ENCODE data around the gene LASP1. TPM values are rescaled to one million over a fixed set of nuclear protein-coding genes. Genes with fewer than 3 reads are reported as not detected.

LASP1 gene
- total RNA-seq, 1 donor from 2014 or later = 69.0 TPM

DNA sequence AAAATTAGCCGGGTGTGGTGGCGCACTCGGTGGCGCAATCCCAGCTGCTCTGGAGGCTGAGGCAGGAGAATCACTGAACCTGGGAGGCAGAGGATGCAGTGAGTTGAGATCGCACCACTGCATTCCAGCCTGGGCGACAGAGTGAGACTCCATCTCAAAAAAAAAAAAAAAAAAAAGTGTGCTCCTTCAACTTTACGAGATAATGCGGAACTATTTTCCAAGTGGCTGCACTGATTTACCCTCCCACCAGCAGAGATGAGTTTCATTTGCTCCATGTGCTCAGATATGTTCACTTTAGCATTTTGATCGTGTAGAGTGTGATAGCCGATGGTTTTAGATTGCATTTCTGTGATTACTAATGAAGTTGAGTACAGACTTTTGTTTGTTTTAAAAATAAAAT is 35.5 kb downstream of the LASP1 start:
- no peak for DNase-seq (ENCODE audit: extremely low spot score in 2 of 2)
- Histone ChIP-seq H3K4me1 (peaks cover 64% of the 10 kb centered on the region), H3K9me3 (no peaks in the 10 kb centered on the region), H3K36me3 (no peaks in the 10 kb centered on the region), H3K27me3 (no peaks in the 10 kb centered on the region), H3K4me3 (no peak overlapping the region), H3K27ac (no peak overlapping the region)
- intact Hi-C loops (cut with DNase I) = no loop called here
- no peak for TF ChIP-seq POLR2AphosphoS5 (IDR thresholded peaks at IDR 0.05; ENCODE audit: insufficient read depth in 1 of 2, low read depth in 1 of 2)
- TF ChIP-seq, protein P1, sequence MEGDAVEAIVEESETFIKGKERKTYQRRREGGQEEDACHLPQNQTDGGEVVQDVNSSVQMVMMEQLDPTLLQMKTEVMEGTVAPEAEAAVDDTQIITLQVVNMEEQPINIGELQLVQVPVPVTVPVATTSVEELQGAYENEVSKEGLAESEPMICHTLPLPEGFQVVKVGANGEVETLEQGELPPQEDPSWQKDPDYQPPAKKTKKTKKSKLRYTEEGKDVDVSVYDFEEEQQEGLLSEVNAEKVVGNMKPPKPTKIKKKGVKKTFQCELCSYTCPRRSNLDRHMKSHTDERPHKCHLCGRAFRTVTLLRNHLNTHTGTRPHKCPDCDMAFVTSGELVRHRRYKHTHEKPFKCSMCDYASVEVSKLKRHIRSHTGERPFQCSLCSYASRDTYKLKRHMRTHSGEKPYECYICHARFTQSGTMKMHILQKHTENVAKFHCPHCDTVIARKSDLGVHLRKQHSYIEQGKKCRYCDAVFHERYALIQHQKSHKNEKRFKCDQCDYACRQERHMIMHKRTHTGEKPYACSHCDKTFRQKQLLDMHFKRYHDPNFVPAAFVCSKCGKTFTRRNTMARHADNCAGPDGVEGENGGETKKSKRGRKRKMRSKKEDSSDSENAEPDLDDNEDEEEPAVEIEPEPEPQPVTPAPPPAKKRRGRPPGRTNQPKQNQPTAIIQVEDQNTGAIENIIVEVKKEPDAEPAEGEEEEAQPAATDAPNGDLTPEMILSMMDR (IDR thresholded peaks at IDR 0.05) = no peak
- no peak for TF ChIP-seq POLR2A (IDR thresholded peaks at IDR 0.05)

DNA sequence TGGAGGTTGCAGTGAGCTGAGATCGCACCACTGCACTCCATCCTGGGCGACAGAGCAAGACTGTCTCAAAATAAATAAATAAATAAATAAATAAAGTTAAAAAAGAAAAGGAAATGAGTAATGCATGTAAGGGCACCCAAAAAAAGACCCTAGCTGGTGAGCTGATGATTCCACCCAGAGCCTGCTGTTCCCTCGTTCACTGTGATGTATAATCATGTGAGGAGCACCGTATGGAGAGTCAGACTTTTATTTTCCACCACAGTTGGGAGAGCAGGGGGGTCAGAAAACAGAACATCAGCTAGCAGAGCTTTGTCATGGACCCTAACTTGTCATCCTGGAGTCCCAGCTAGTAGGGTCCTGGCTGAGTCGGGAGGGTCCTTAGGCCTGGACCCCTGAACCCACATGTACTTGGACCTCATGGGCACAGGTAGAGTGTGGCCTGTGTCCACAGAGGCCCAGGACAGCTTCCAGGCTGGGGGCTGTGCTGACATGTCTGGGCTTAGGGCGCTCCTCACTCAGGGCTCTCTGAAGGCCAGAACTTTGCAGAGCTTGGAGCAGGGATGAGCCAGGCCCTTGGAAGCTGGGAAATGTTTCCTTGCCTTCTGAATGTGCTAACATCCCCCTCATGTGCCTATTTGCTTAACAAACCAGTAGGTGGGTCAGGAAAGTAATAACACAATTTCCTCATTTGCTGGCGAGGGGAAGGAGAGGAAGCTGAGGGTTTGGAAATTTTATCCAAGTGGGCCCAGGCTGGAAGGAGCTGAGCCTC is 36.8 kb downstream of the LASP1 start:
- intact Hi-C loops (cut with DNase I) = no loop called here
- H3K27ac ChIP-seq = no peak overlapping the region
- no peaks in the 10 kb centered on the region for H3K36me3 ChIP-seq
- TF ChIP-seq POLR2A (IDR thresholded peaks at IDR 0.05) (no peak), POLR2AphosphoS5 (IDR thresholded peaks at IDR 0.05; ENCODE audit: insufficient read depth in 1 of 2, low read depth in 1 of 2) (no peak)
- TF ChIP-seq, protein P1 (IDR thresholded peaks at IDR 0.05) = no peak
- no peaks in the 10 kb centered on the region for H3K9me3 ChIP-seq
- no peak for DNase-seq (ENCODE audit: extremely low spot score in 2 of 2)
- no peaks in the 10 kb centered on the region for H3K27me3 ChIP-seq
- no peak overlapping the region for H3K4me3 ChIP-seq
- peaks cover 62% of the 10 kb centered on the region for H3K4me1 ChIP-seq

DNA sequence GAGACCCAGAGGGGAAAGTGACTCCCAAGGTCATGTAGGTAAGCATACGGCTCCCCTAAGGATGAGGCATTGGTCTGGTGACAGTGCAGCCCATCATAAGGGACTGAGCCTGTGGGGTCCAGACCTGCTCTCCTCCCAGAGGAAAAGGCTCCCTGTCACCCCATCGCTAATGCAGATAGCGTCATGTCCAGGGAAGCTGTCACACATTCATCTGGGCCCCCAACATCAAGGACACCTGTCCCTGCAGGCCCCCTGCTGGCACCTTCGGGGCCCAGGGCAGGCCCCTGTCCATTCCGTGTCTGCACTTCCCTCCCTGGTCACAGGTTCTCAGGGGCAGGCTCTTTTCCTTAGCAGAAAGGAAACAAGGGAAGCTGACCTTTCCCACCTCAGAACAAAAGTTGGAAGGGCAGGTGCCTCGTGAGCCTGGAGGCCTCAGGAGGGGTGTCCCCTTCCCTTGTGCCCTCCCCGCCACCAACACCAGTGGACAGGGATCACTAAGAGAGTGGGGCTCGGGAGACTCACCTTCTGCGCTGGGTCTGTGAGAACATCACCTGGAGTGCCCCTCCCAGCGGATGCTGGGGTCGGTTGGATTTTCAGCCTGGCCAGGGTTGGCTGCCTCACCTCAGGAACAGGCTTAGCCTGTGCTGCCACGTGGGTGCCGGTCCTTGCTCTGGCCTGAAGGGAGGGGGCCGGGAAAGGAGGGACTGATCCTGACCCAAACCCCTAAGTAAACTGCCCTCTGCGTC is 38.2 kb downstream of the LASP1 start:
- Histone ChIP-seq H3K27ac (peak overlapping the region; percentile 53), H3K9me3 (no peaks in the 10 kb centered on the region), H3K4me3 (no peak overlapping the region), H3K27me3 (no peaks in the 10 kb centered on the region), H3K36me3 (no peaks in the 10 kb centered on the region), H3K4me1 (peaks cover 73% of the 10 kb centered on the region)
- DNase-seq (ENCODE audit: extremely low spot score in 2 of 2) = no peak
- intact Hi-C loops (cut with DNase I) = no loop called here
- TF ChIP-seq POLR2AphosphoS5 (IDR thresholded peaks at IDR 0.05; ENCODE audit: insufficient read depth in 1 of 2, low read depth in 1 of 2) = no peak
- no peak for TF ChIP-seq POLR2A (IDR thresholded peaks at IDR 0.05)
- TF ChIP-seq, protein P1 (IDR thresholded peaks at IDR 0.05) = no peak

DNA sequence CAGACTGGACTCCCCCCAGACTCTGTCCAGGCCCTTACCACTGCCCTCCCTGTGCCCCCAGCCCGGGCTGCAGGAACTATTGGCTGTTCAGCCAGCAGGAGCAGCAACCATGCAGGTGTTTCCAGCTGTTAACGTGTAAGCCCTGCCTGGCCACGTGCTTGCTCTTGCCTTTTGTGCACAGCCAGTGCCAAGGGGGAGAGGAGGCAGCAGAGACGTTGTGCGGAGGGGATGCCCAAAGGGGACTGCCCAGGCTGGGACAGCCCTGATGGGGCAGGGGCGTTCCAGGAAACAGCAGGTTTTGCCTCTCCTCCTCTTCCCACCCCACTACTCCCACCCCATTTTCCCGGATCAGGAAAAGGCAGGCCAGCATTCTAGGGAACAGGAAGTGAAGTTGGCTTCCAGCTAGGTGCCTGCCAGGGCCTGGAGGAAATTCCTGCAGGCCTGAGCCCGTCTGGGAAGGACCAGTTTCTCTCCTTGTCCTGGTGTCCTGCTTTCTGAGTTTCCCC is 38.9 kb downstream of the LASP1 start:
- intact Hi-C loops (cut with DNase I) = no loop called here
- H3K27me3 ChIP-seq = no peaks in the 10 kb centered on the region
- peaks cover 75% of the 10 kb centered on the region for H3K4me1 ChIP-seq
- no peaks in the 10 kb centered on the region for H3K36me3 ChIP-seq
- TF ChIP-seq, protein P1 (IDR thresholded peaks at IDR 0.05) = no peak
- TF ChIP-seq POLR2A (IDR thresholded peaks at IDR 0.05) (no peak), POLR2AphosphoS5 (IDR thresholded peaks at IDR 0.05; ENCODE audit: insufficient read depth in 1 of 2, low read depth in 1 of 2) (no peak)
- no peaks in the 10 kb centered on the region for H3K9me3 ChIP-seq
- no peak overlapping the region for H3K4me3 ChIP-seq
- peak overlapping the region; percentile 53 for H3K27ac ChIP-seq
- DNase-seq (ENCODE audit: extremely low spot score in 2 of 2) = no peak
